IPS-20b (cell line): Measurements from ENCODE around the gene TDP2.
"Not testable (repeated sequence)": the region's sequence is repeated elsewhere in the genome, so short reads cannot be mapped to it uniquely, and the experiment has no call there.

ENCODE experiments used
- H3K27ac ChIP-seq: one replicate; pipeline ENCODE4 v1.5.1; 2013; ENCODE audit warnings: low read length
- H3K27me3 ChIP-seq: 2 replicates; pipeline ENCODE4 v1.6.1; 2013; ENCODE audit warnings: mild to moderate bottlenecking, low read length, inconsistent platforms; ENCODE audit not compliant: insufficient read depth
- H3K36me3 ChIP-seq: 2 replicates; pipeline ENCODE4 v1.6.1; 2013; ENCODE audit warnings: low read depth, mild to moderate bottlenecking, inconsistent platforms, low read length, moderate library complexity; ENCODE audit not compliant: insufficient read depth
- H3K4me1 ChIP-seq: 2 replicates; pipeline ENCODE4 v1.6.1; 2013; ENCODE audit warnings: mild to moderate bottlenecking, control low read depth, inconsistent platforms, low read length, moderate library complexity; ENCODE audit not compliant: insufficient read depth
- H3K4me3 ChIP-seq: 2 replicates; pipeline ENCODE4 v1.5.1; 2013; ENCODE audit warnings: mild to moderate bottlenecking, low read length, inconsistent platforms
- H3K9ac ChIP-seq: 2 replicates; pipeline ENCODE4 v1.6.1; 2013; ENCODE audit warnings: low read depth, mild to moderate bottlenecking, inconsistent platforms, low read length, moderate library complexity
- H3K9me3 ChIP-seq: 2 replicates; pipeline ENCODE4 v1.6.1; 2013; ENCODE audit warnings: mild to moderate bottlenecking, low read depth, low read length, inconsistent platforms; ENCODE audit not compliant: insufficient read depth

Gene TDP2, protein sequence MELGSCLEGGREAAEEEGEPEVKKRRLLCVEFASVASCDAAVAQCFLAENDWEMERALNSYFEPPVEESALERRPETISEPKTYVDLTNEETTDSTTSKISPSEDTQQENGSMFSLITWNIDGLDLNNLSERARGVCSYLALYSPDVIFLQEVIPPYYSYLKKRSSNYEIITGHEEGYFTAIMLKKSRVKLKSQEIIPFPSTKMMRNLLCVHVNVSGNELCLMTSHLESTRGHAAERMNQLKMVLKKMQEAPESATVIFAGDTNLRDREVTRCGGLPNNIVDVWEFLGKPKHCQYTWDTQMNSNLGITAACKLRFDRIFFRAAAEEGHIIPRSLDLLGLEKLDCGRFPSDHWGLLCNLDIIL

DNA sequence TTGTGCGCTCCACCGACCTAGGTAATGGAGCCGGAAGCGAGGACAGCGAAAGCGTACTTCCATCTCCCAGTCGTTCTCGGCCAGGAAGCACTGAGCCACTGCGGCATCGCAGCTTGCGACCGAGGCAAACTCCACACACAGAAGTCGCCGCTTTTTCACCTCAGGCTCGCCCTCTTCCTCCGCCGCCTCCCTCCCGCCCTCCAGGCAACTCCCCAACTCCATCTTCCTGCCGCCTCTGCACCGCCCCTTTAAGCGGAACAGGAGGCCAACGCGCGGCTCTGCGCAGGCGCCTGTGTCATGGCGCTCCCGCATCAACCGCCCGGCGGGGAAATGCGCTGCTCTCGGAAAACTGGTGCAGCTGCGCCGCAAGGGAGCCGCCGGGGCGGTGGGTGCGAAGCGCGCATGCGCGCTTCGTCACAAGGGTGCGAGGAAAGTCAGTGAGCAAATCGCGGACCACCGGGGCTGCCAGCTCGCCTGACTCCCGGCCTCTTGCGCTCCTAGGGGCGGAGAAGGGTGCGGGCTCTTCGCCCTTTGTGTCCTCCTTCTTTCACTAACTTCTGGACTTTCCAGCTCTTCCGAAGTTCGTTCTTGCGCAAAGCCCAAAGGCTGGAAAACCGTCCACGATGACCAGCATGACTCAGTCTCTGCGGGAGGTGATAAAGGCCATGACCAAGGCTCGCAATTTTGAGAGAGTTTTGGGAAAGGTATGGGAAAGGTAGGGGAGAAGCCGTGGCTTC is at the start of gene TDP2, which contains the start of gene ACOT13:
TSS of gene TDP2 (minus strand) at position 259 of the 737 bp plus-strand sequence. CDS start at position 222, 37 bp downstream.
TSS of gene ACOT13 (plus strand) at position 437 of the 737 bp plus-strand sequence. CDS start at position 624, 187 bp downstream.
- peak within 1 kb of the TSS; percentile 98 for H3K9ac ChIP-seq
- peaks cover 31% of the 10 kb centered on the region for H3K9me3 ChIP-seq
- peak within 1 kb of the TSS; percentile 96 for H3K27ac ChIP-seq
- H3K36me3 ChIP-seq: peaks cover 50% of the 10 kb centered on the region
- peaks cover 9% of the 10 kb centered on the region; the same call in 1 of the 2 replicates for H3K4me1 ChIP-seq
- no peaks in the 10 kb centered on the region for H3K27me3 ChIP-seq
- H3K4me3 ChIP-seq: peak within 1 kb of the TSS; percentile 100

DNA sequence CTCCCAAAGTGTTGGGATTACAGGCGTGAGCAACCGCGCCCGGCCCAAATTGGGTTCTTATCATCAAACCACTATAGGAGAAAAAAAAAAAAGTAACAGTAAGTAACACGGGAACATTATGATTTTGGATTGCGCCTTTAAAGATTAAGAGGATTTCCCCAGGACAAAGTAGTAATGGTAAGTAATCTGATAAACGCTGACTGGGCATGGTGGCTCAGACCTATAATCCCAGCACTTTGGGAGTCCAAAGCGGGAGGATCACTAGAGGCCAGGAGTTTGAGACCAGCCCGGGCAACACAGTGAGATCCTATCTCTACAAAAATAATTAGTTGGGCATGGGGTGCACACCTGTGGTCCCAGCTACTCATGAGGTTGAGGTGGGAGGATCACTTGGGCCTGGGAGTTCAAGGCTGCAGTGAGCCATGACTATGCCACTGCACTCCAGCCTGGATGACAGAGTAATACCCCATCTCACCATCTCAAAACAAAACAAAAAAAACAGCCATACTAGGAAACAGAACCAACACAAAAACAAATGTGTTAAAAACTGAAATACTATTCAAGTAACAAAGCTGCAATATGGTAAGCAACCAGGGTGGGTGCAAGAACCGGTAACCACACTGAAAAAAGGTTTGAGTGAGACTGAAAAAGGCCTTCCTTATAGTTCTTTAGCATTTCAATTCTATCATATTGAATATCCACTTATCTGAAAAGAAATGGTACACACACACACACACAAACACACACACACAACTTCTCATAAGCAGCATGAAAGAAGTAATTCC is 44.0 kb upstream of the TDP2 start:
- Histone ChIP-seq H3K27me3 (no peaks in the 10 kb centered on the region), H3K27ac (no peak overlapping the region), H3K4me3 (no peak overlapping the region), H3K36me3 (peaks cover 100% of the 10 kb centered on the region), H3K4me1 (no peaks in the 10 kb centered on the region), H3K9ac (no peak overlapping the region), H3K9me3 (no peaks in the 10 kb centered on the region)

DNA sequence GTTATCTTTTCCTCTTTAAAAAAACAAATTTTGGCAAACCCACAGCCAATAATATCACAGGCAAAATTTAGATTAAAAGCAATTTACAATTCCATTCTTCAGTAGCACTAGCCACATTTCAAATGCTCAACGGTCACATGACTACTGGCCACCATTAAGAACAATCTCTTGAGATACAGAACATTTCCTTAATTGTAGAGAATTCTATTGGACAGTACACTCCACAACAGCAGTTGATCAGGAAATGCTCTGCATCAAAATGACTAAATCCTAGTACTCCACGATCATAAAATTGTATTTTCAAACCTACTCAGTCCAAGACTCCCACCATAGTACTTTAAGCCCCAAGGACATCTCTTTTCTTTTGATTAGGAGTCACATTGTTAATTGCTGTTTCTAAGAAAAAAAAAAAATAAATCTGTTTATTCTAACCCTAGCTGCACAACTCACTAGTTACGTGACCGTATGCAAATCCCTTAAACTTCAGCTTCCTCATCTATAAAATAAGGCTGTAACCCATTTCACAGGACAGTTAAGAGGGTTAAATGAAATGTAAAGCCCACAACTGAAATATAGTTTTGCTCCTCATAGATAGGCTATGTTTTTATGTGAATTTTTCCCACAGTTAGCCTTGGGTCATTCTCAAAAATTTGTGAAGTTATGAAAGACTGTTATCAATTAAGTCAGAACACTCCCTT is 42.5 kb upstream of the TDP2 start:
- no peak overlapping the region for H3K4me3 ChIP-seq
- peaks cover 100% of the 10 kb centered on the region for H3K36me3 ChIP-seq
- H3K9me3 ChIP-seq: no peaks in the 10 kb centered on the region
- no peaks in the 10 kb centered on the region for H3K4me1 ChIP-seq
- no peaks in the 10 kb centered on the region for H3K27me3 ChIP-seq
- no peak overlapping the region for H3K9ac ChIP-seq
- H3K27ac ChIP-seq: no peak overlapping the region

DNA sequence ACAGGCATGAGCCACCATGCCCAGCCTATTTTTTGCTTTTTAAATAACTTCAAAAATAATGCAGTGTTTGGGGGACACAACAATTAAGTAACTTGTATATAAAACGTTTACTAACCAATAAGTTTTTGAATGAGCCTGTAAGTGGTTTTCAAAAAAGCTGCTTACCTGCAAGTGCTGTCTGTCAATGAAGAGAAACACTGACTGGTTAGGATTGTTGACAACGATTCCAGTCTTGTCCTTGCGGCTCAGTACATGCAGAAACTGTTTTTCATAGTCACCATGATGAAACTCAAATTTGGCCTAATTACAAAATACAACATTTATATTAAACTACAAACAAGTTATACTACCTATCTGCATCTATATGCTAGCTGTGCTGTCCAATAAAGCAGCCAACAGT is 41.9 kb upstream of the TDP2 start:
- peaks cover 100% of the 10 kb centered on the region for H3K36me3 ChIP-seq
- H3K4me3 ChIP-seq: no peak overlapping the region
- no peaks in the 10 kb centered on the region for H3K4me1 ChIP-seq
- H3K9me3 ChIP-seq: no peaks in the 10 kb centered on the region
- no peak overlapping the region for H3K27ac ChIP-seq
- no peak overlapping the region for H3K9ac ChIP-seq
- H3K27me3 ChIP-seq: no peaks in the 10 kb centered on the region

DNA sequence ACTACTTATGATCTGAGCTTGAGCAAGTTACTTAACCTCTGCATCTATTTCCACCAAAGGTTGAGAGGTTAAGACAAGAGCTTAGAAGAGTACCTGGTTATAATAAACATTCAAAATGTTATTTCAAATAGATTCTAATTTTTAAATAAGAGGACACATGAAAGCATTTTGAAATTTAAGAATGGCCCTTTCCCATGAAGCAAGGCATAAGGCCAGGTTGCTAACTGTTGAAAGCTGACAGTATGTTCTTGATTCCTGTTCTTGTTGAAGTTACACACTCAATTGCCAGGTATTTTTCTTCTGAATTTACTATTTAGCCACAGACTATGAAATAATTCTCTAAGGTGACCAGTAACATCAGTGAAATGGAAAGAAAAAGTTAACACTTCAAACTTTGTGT is 37.8 kb upstream of the TDP2 start:
- peaks cover 95% of the 10 kb centered on the region for H3K36me3 ChIP-seq
- H3K27ac ChIP-seq: no peak overlapping the region

DNA sequence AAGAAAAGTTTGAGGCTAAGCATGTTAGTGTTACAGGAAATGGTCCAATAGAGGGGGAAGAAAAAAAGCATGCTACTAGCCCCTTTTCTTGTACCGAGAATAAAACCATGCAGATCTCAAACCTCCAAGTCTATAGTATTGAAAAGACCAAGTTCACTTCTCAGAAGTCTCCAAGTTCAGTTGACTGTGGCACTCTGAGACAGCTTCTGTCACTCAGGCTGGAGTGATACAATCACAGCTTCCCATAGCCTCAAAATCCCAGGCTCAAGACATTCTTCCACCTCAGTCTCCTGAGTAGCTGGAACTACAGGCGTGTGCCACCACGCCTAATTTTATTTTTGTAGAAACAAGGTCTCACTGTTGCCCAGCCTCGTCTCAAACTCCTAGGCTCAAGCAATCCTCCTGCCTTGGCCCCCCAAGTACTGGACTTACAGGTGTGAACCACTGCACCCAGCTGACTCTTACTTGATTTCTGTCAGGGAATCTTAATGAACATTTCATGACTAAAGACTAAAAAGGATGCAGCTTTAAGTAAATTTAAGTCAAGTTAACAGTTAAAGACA is 36.1 kb upstream of the TDP2 start:
- no peak overlapping the region for H3K9ac ChIP-seq
- H3K4me1 ChIP-seq: no peaks in the 10 kb centered on the region
- H3K27ac ChIP-seq: no peak overlapping the region
- H3K4me3 ChIP-seq: no peak overlapping the region
- H3K9me3 ChIP-seq: no peaks in the 10 kb centered on the region
- H3K27me3 ChIP-seq: no peaks in the 10 kb centered on the region
- H3K36me3 ChIP-seq: peaks cover 89% of the 10 kb centered on the region

More for the DNA sequence above, 37.8 kb upstream of the TDP2 start:
- Histone ChIP-seq H3K9ac (no peak overlapping the region), H3K4me3 (no peak overlapping the region), H3K4me1 (no peaks in the 10 kb centered on the region), H3K9me3 (no peaks in the 10 kb centered on the region), H3K27me3 (no peaks in the 10 kb centered on the region)

DNA sequence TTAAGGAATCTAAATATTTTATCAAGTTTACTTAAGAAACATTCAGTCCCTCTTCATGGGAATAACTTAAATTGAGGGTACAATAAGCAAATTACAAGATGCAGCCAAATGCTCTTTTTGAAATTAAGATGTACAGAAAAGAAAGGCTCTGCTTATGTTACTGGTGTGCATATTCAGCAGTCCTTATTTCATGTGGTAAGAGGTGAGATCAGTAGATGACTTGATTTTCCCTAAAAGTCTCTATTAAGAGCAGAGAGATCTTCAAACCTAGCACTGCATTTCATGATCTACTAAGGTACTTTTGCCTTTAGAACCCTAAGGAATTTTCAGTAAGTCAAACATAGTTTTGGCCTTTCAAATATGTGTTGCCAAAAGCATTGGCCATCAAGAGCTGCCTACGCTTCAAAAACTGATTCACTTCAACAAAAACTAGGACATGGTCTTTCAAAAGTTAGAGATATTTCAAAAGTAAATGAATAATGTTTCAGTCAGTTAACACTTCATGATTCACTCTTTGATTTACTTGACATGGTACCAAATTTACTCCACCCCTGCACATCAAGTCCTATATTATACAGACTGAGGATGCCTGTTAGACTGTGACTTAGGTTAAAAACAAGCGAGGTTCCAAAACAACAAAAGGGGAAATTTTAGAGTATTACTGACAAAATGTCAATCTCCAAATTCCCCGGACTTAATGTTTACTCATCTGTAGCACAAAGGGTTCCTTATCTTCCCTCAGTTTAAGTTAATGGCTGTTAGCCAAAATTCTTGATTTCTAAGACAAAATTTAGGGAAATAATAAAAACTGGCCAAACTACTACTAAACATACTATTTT is 33.0 kb upstream of the TDP2 start:
- H3K27ac ChIP-seq: no peak overlapping the region
- H3K4me3 ChIP-seq: no peak overlapping the region
- H3K36me3 ChIP-seq: peaks cover 62% of the 10 kb centered on the region

DNA sequence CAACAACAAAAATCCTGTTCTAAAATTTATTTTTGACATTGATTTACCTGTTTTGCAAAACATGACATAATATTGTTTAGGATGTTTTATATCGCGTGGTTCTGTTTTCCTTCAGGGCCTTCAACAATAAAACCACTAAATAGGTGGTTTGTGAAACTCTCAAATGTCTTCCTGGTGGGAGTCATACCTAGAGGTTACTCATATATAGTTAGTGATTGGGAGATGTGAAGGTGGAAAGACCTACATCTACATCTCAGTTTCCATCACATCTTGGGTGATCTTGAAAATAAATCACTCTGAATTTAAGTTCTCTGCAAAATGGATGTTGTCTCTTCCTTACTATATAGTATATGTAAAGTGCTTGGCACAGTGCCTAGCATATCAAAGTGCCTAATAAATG is 29.4 kb upstream of the TDP2 start:
- no peaks in the 10 kb centered on the region for H3K27me3 ChIP-seq
- no peaks in the 10 kb centered on the region for H3K9me3 ChIP-seq
- peaks cover 29% of the 10 kb centered on the region for H3K36me3 ChIP-seq
- no peak overlapping the region for H3K9ac ChIP-seq
- H3K4me3 ChIP-seq: no peak overlapping the region
- no peak overlapping the region for H3K27ac ChIP-seq
- no peaks in the 10 kb centered on the region for H3K4me1 ChIP-seq

More for the DNA sequence above, 33.0 kb upstream of the TDP2 start:
- H3K4me1 ChIP-seq: no peaks in the 10 kb centered on the region
- no peaks in the 10 kb centered on the region for H3K27me3 ChIP-seq
- H3K9me3 ChIP-seq: no peaks in the 10 kb centered on the region
- H3K9ac ChIP-seq: no peak overlapping the region

DNA sequence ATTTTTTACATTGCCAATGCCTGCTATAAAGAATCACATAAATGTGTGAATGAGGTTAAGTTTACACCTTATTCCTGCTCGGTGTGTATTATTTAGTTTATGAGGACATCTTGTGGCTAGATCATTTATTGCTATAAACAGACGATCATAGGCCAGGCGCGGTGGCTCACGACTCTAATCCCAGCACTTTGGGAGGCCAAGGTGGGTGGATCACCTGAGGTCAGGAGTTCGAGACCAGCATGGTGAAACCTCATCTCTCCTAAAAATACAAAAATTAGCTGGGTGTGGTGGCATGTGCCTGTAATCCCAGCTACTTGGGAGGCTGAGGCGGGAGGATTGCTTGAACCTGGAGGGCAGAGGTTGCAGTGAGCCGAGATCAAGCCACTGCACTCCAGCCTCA is 28.9 kb upstream of the TDP2 start:
- H3K27me3 ChIP-seq, H3K9me3 ChIP-seq, H3K4me1 ChIP-seq, H3K9ac ChIP-seq, H3K4me3 ChIP-seq, H3K27ac ChIP-seq: not testable (repeated sequence)
- H3K36me3 ChIP-seq: peaks cover 24% of the 10 kb centered on the region

DNA sequence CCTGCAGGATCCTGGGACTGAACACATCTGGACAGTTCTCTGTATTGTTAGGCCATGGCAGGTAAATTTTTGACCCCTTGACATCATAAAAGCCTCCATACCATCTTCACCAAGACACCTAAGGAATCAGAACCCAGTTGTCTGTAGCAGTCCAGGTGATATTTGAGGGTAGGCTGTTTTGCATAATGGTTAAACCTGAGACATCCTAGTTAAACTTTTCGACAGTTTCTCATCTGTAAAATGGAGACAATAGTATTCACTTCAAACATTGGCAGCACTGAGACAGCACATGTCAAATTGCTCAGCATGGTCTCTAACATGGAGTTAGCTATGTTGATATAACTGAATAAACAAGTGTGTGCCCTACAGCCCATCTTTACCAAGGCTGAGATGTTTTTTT is 27.5 kb upstream of the TDP2 start:
- Histone ChIP-seq H3K4me1 (peaks cover 3% of the 10 kb centered on the region; the same call in 1 of the 2 replicates), H3K9ac (no peak overlapping the region), H3K4me3 (no peak overlapping the region), H3K36me3 (peaks cover 14% of the 10 kb centered on the region), H3K9me3 (no peaks in the 10 kb centered on the region), H3K27me3 (no peaks in the 10 kb centered on the region), H3K27ac (no peak overlapping the region)
